ENCODE results near the gene BCOR.

BCOR gene

GRCh38 chrX:40144576-40144975, 46.8 kb upstream of the BCOR start:
- no peak for TF ChIP-seq FOXM1 (IDR thresholded peaks at IDR 0.05; ENCODE audit: borderline replicate concordance, low read depth)
- no peak for TF ChIP-seq MAX (IDR thresholded peaks at IDR 0.05)
- no peak for TF ChIP-seq ZBTB7A (IDR thresholded peaks at IDR 0.05; ENCODE audit: low read depth)
- no peak for TF ChIP-seq NFIC (IDR thresholded peaks at IDR 0.05)
- TF ChIP-seq REST (IDR thresholded peaks at IDR 0.05; ENCODE audit: low read depth), result no peak
- TF ChIP-seq EP300 (IDR thresholded peaks at IDR 0.05; ENCODE audit: borderline replicate concordance), result no peak
- TF ChIP-seq EGR1 (IDR thresholded peaks at IDR 0.05), result no peak
- no peak for TF ChIP-seq TEAD4 (IDR thresholded peaks at IDR 0.05)
- TF ChIP-seq YY1 (IDR thresholded peaks at IDR 0.05; ENCODE audit: low read depth), result no peak
- no peak for TF ChIP-seq TAF1 (IDR thresholded peaks at IDR 0.05; ENCODE audit: low read depth)
- no peak for TF ChIP-seq RAD21 (IDR thresholded peaks at IDR 0.05; ENCODE audit: low read depth)
- TF ChIP-seq TCF12 (IDR thresholded peaks at IDR 0.05; ENCODE audit: low read depth), result no peak

GRCh38 chrX:40143987-40144386, 46.2 kb upstream of the BCOR start:
- TF ChIP-seq YY1 (IDR thresholded peaks at IDR 0.05; ENCODE audit: low read depth) (no peak), NFIC (IDR thresholded peaks at IDR 0.05) (no peak), CREB1 (IDR thresholded peaks at IDR 0.05; ENCODE audit: low read depth) (no peak), REST (IDR thresholded peaks at IDR 0.05; ENCODE audit: low read depth) (no peak), USF1 (IDR thresholded peaks at IDR 0.05) (no peak)

- TF ChIP-seq ZBTB7A (IDR thresholded peaks at IDR 0.05; ENCODE audit: low read depth), result no peak
- no peak for TF ChIP-seq RAD21 (IDR thresholded peaks at IDR 0.05; ENCODE audit: low read depth)
- no peak for TF ChIP-seq MAX (IDR thresholded peaks at IDR 0.05)
- no peak for TF ChIP-seq FOXM1 (IDR thresholded peaks at IDR 0.05; ENCODE audit: borderline replicate concordance, low read depth)
- TF ChIP-seq EGR1 (IDR thresholded peaks at IDR 0.05), result no peak
- no peak for TF ChIP-seq TCF12 (IDR thresholded peaks at IDR 0.05; ENCODE audit: low read depth)
- TF ChIP-seq REST (IDR thresholded peaks at IDR 0.05; ENCODE audit: low read depth), result no peak
- TF ChIP-seq EP300 (IDR thresholded peaks at IDR 0.05; ENCODE audit: borderline replicate concordance), result no peak
- TF ChIP-seq TEAD4 (IDR thresholded peaks at IDR 0.05), result no peak
- TF ChIP-seq NFIC (IDR thresholded peaks at IDR 0.05), result no peak
- no peak for TF ChIP-seq YY1 (IDR thresholded peaks at IDR 0.05; ENCODE audit: low read depth)
- no peak for TF ChIP-seq USF1 (IDR thresholded peaks at IDR 0.05)
- no peak for TF ChIP-seq TAF1 (IDR thresholded peaks at IDR 0.05; ENCODE audit: low read depth)
- TF ChIP-seq CEBPB (IDR thresholded peaks at IDR 0.05), result no peak
- TF ChIP-seq CREB1 (IDR thresholded peaks at IDR 0.05; ENCODE audit: low read depth), result no peak
These were observed 45.2 kb upstream of the BCOR start for GRCh38 chrX:40143001-40143400.

GRCh38 chrX:40142417-40142816, 44.7 kb upstream of the BCOR start:
- TF ChIP-seq MAX (IDR thresholded peaks at IDR 0.05) (no peak), USF1 (IDR thresholded peaks at IDR 0.05) (no peak), TAF1 (IDR thresholded peaks at IDR 0.05; ENCODE audit: low read depth) (no peak), CEBPB (IDR thresholded peaks at IDR 0.05) (no peak), EGR1 (IDR thresholded peaks at IDR 0.05) (no peak)

Data from Ishikawa (cell line).